SK-N-SH treated with all-trans-retinoic acid at 6 μM for 48 hours (cell line): ENCODE measurements around the gene FNTB.

Experiments
- ATAC-seq: fragments of 200-7000 bp; cut with Tn5 transposase; 3 replicates; pipeline ENCODE4 v1.9.1; 2020; ENCODE audit warnings: mild to moderate bottlenecking, moderate library complexity
- ARNTL ChIP-seq: fragments of 450-650 bp; formaldehyde crosslinking; IDR thresholded peaks from 2 replicates; pipeline ENCODE4 v1.5.0; 2020; ENCODE audit warnings: low read depth, mild to moderate bottlenecking, moderate library complexity, borderline replicate concordance
- CREB5 ChIP-seq: fragments of 250-450 bp; sonication (Bioruptor Pico); IDR thresholded peaks from 2 replicates; pipeline ENCODE4 v1.5.1; 2020; ENCODE audit warnings: low read depth, mild to moderate bottlenecking, moderate library complexity
- CSDC2 ChIP-seq: fragments of 250-450 bp; sonication (Bioruptor Pico); IDR thresholded peaks from 2 replicates; pipeline ENCODE4 v1.5.0; 2020; ENCODE audit warnings: mild to moderate bottlenecking, moderate library complexity
- CSRNP3 ChIP-seq: fragments of 250-450 bp; sonication (Bioruptor Pico); IDR thresholded peaks from 2 replicates; pipeline ENCODE4 v1.5.1; 2021; ENCODE audit warnings: mild to moderate bottlenecking, moderate library complexity
- GLIS3 ChIP-seq: fragments of 250-450 bp; sonication (Bioruptor Pico); IDR thresholded peaks from 2 replicates; pipeline ENCODE4 v1.5.0; 2020; ENCODE audit warnings: mild to moderate bottlenecking, moderate library complexity
- PATZ1 ChIP-seq: fragments of 250-450 bp; sonication (Bioruptor Pico); IDR thresholded peaks from 2 replicates; pipeline ENCODE4 v1.8.0; 2020; ENCODE audit warnings: mild to moderate bottlenecking, moderate library complexity, borderline replicate concordance
- PPARA ChIP-seq: fragments of 250-450 bp; sonication (Bioruptor Pico); IDR thresholded peaks from 2 replicates; pipeline ENCODE4 v1.5.0; 2020; ENCODE audit warnings: mild to moderate bottlenecking, borderline replicate concordance
- TCF4 ChIP-seq: fragments of 250-450 bp; sonication (Bioruptor Pico); IDR thresholded peaks from 2 replicates; pipeline ENCODE4 v1.8.0; 2021; ENCODE audit warnings: mild to moderate bottlenecking, moderate library complexity, borderline replicate concordance
- TOX ChIP-seq: fragments of 250-450 bp; sonication (Bioruptor Pico); IDR thresholded peaks from 2 replicates; pipeline ENCODE4 v1.8.0; 2021; ENCODE audit warnings: mild to moderate bottlenecking, moderate library complexity, borderline replicate concordance
- TSHZ2 ChIP-seq: fragments of 250-450 bp; sonication (Bioruptor Pico); IDR thresholded peaks from 2 replicates; pipeline ENCODE4 v1.5.0; 2020; ENCODE audit warnings: mild to moderate bottlenecking, moderate library complexity
- ZC3H10 ChIP-seq: fragments of 250-450 bp; sonication (Bioruptor Pico); IDR thresholded peaks from 2 replicates; pipeline ENCODE4 v1.5.1; 2021; ENCODE audit warnings: mild to moderate bottlenecking, moderate library complexity
- ZFP3 ChIP-seq: fragments of 250-450 bp; sonication (Bioruptor Pico); IDR thresholded peaks from 2 replicates; pipeline ENCODE4 v1.5.0; 2020; ENCODE audit warnings: mild to moderate bottlenecking, moderate library complexity
- ZNF565 ChIP-seq: fragments of 450-650 bp; formaldehyde crosslinking; conservative IDR thresholded peaks from 2 replicates; pipeline ENCODE4 v1.5.0; 2020; ENCODE audit warnings: low read depth, mild to moderate bottlenecking, moderate library complexity

The FNTB gene

GRCh38 chr14:64997108-64997794 is 10.6 kb downstream of the FNTB start (continued):
- no peak for TF ChIP-seq TSHZ2 (CRISPR knock-in tag)

- no peak for ATAC-seq
- no peak for TF ChIP-seq TOX (CRISPR knock-in tag)
- TF ChIP-seq CREB5 (CRISPR knock-in tag): no peak
- no peak for TF ChIP-seq ARNTL
- no peak for TF ChIP-seq TSHZ2 (CRISPR knock-in tag)
- TF ChIP-seq CSRNP3: no peak
- TF ChIP-seq ZNF565: no peak
- no peak for TF ChIP-seq PATZ1 (CRISPR knock-in tag)
- TF ChIP-seq GLIS3 (CRISPR knock-in tag): no peak
- TF ChIP-seq PPARA: no peak
- TF ChIP-seq CSDC2 (CRISPR knock-in tag): no peak
Observed at GRCh38 chr14:64998455-64998931, 11.8 kb downstream of the FNTB start.

- peak; percentile 66 for ATAC-seq
- TF ChIP-seq CSDC2 (CRISPR knock-in tag) (no peak), TCF4 (CRISPR knock-in tag) (no peak), TSHZ2 (CRISPR knock-in tag) (no peak), ZC3H10 (CRISPR knock-in tag) (no peak), GLIS3 (CRISPR knock-in tag) (no peak), ZFP3 (CRISPR knock-in tag) (no peak), PATZ1 (CRISPR knock-in tag) (no peak), PPARA (no peak)
Observed at GRCh38 chr14:65000898-65001591, 14.3 kb downstream of the FNTB start.
